GM23248 (cell line): ENCODE data around the gene CA4.

Source experiments
- EZH2 ChIP-seq: fragments of 200-600 bp; sonication (generic); IDR thresholded peaks from 2 replicates; pipeline ENCODE4 v1.6.1; 2018; ENCODE audit warnings: antibody characterized with exemption, mild to moderate bottlenecking; ENCODE audit not compliant: insufficient read depth, poor library complexity, severe bottlenecking
- EZH2phosphoT487 ChIP-seq: fragments of 200-600 bp; sonication (generic); IDR thresholded peaks from 2 replicates; pipeline ENCODE4 v1.6.1; 2018; ENCODE audit warnings: antibody characterized with exemption, moderate library complexity, mild to moderate bottlenecking, low read depth; ENCODE audit not compliant: insufficient read depth

- TF ChIP-seq EZH2phosphoT487 = no peak
- TF ChIP-seq EZH2 = no peak
Measured at GRCh38 chr17:60164164-60164563, 14.4 kb downstream of the CA4 start.
